ENCODE results near the gene LRRC75A. TPM values are rescaled to one million over a fixed set of nuclear protein-coding genes. Genes with fewer than 3 reads are reported as not detected.
A peak's percentile ranks its signal among the peaks of the same experiment; 100 is the strongest.
"Not testable (repeated sequence)": the region's sequence is repeated elsewhere in the genome, so short reads cannot be mapped to it uniquely, and the experiment has no call there.

Gene LRRC75A
- total and polyA plus RNA-seq, 2 experiments from 2014 or later: 9.0 to 23.1 TPM

DNA sequence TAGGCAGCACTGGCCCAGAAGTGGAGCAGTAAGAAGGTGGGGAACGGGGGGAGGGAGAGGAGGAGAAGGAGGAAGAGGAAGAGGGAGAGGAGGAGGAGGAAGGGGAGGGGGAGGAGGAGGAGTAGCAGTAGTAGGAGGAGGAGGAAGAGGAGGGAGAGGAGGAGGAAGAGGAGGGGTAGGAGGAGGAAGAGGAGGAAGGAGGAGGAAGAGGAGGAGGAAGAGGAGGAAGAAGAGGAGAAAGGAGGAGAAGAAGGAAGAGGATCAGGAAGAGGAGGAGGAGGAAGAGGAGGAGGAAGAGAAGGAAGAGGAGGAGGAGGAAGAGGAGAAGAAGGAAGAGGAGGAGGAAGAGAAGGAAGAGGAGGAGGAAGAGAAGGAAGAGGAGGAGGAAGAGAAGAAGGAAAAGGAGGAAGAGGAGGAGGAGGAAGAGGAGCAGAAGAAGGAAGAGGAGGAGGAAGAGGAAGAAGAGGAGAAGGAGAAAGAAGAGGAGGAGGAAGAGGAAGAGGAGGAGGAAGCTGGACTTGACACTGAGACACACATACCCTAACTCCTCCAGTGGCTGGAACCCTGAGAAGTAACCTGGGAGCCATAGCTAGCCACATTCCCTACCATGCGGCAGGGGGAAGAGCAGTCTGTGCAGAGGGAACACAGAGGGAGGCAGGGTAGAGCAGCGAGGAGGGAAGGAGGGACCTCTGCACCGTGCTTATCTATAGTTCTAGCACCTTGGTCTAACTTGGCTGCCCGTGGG, 35.8 kb downstream of the LRRC75A start:
- Histone ChIP-seq H3K4me3 (no peak overlapping the region), H3K36me3 (no peaks in the 10 kb centered on the region), H3K27ac (peak overlapping the region; percentile 34), H3K4me1 (ENCODE audit: low read depth) (peaks cover 20% of the 10 kb centered on the region), H3K27me3 (no peaks in the 10 kb centered on the region), H3K9me3 (ENCODE audit: low read depth) (no peaks in the 10 kb centered on the region)
- DNase-seq (ENCODE audit: low read depth in 1 of 2, low spot score in 1 of 2): no peak
- TF ChIP-seq, protein P1, sequence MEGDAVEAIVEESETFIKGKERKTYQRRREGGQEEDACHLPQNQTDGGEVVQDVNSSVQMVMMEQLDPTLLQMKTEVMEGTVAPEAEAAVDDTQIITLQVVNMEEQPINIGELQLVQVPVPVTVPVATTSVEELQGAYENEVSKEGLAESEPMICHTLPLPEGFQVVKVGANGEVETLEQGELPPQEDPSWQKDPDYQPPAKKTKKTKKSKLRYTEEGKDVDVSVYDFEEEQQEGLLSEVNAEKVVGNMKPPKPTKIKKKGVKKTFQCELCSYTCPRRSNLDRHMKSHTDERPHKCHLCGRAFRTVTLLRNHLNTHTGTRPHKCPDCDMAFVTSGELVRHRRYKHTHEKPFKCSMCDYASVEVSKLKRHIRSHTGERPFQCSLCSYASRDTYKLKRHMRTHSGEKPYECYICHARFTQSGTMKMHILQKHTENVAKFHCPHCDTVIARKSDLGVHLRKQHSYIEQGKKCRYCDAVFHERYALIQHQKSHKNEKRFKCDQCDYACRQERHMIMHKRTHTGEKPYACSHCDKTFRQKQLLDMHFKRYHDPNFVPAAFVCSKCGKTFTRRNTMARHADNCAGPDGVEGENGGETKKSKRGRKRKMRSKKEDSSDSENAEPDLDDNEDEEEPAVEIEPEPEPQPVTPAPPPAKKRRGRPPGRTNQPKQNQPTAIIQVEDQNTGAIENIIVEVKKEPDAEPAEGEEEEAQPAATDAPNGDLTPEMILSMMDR (IDR thresholded peaks at IDR 0.05; ENCODE audit: low read depth, low read length): no peak

GRCh38 chr17:16453493-16453851, 38.5 kb downstream of the LRRC75A start:
- no peak overlapping the region for H3K4me3 ChIP-seq
- no peak for DNase-seq (ENCODE audit: low read depth in 1 of 2, low spot score in 1 of 2)
- no peaks in the 10 kb centered on the region for H3K27me3 ChIP-seq
- H3K4me1 ChIP-seq (ENCODE audit: low read depth): peaks cover 5% of the 10 kb centered on the region
- peak overlapping the region; percentile 36 for H3K27ac ChIP-seq
- TF ChIP-seq, protein P1 (IDR thresholded peaks at IDR 0.05; ENCODE audit: low read depth, low read length): no peak
- H3K36me3 ChIP-seq: no peaks in the 10 kb centered on the region
- H3K9me3 ChIP-seq (ENCODE audit: low read depth): no peaks in the 10 kb centered on the region

DNA sequence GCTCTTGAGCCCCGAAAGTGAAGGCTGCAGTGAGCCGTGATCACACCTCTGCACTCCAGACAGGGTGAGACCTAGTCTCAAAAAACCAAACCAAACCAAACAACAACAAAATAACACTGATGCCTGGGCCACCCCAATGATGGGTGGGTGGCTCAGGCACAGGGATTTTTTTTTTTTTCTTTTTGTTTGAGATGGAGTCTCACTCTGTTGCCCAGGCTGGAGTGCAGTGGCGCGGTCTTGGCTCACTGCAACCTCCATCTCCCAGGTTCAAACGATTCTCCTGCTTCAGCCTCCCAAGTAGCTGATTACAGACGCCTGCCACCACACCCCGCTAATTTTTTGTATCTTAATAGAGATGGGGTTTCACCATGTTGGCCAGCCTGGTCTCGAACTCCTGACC, 39.7 kb downstream of the LRRC75A start:
- H3K4me3 ChIP-seq; H3K9me3 ChIP-seq (ENCODE audit: low read depth); H3K36me3 ChIP-seq; H3K27me3 ChIP-seq; DNase-seq (ENCODE audit: low read depth in 1 of 2, low spot score in 1 of 2); H3K27ac ChIP-seq; H3K4me1 ChIP-seq (ENCODE audit: low read depth): not testable (repeated sequence)

DNA sequence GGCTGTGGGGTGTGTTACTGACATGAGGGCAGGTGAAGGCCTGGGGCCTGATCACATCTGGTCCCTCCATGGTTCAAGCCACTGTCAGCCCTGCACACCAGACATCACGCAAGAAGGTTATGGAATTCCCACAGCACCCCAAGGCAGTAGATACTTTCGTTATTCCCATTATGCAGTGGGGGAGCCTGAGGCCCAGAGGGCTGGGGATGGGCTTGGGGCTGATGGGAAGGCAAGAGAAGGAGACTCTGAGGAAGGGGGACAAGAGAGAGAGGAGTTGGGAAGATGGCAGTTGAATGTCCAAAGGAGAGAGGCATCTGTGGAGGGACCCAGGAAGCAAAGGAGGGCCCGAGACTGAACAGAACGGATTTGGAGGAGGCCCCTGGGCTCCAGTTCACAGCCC, 42.0 kb downstream of the LRRC75A start:
- TF ChIP-seq, protein P1 (IDR thresholded peaks at IDR 0.05; ENCODE audit: low read depth, low read length): no peak
- no peak for DNase-seq (ENCODE audit: low read depth in 1 of 2, low spot score in 1 of 2)
- no peak overlapping the region for H3K4me3 ChIP-seq
- H3K27me3 ChIP-seq: no peaks in the 10 kb centered on the region
- peaks cover 5% of the 10 kb centered on the region for H3K4me1 ChIP-seq (ENCODE audit: low read depth)
- H3K27ac ChIP-seq: peak overlapping the region; percentile 23
- H3K36me3 ChIP-seq: peaks cover 3% of the 10 kb centered on the region
- H3K9me3 ChIP-seq (ENCODE audit: low read depth): no peaks in the 10 kb centered on the region

GRCh38 chr17:16449121-16449570, 42.8 kb downstream of the LRRC75A start:
- H3K27ac ChIP-seq: no peak overlapping the region
- peak in 1 of 2 donors; percentile 27 for DNase-seq (ENCODE audit: low read depth in 1 of 2, low spot score in 1 of 2)
- peaks cover 3% of the 10 kb centered on the region for H3K36me3 ChIP-seq
- H3K27me3 ChIP-seq: no peaks in the 10 kb centered on the region
- TF ChIP-seq, protein P1 (IDR thresholded peaks at IDR 0.05; ENCODE audit: low read depth, low read length): no peak
- H3K9me3 ChIP-seq (ENCODE audit: low read depth): no peaks in the 10 kb centered on the region
- peaks cover 5% of the 10 kb centered on the region for H3K4me1 ChIP-seq (ENCODE audit: low read depth)
- H3K4me3 ChIP-seq: no peak overlapping the region

GRCh38 chr17:16448490-16448889, 43.5 kb downstream of the LRRC75A start:
- Histone ChIP-seq H3K9me3 (ENCODE audit: low read depth) (no peaks in the 10 kb centered on the region), H3K27ac (peak overlapping the region; percentile 55), H3K36me3 (peaks cover 3% of the 10 kb centered on the region), H3K4me3 (no peak overlapping the region), H3K27me3 (no peaks in the 10 kb centered on the region), H3K4me1 (ENCODE audit: low read depth) (peaks cover 5% of the 10 kb centered on the region)
- no peak for DNase-seq (ENCODE audit: low read depth in 1 of 2, low spot score in 1 of 2)
- TF ChIP-seq, protein P1 (IDR thresholded peaks at IDR 0.05; ENCODE audit: low read depth, low read length): no peak

Data from cardiac muscle cell (in vitro differentiated cells and primary cell).